HUDEP-2 (cell line): Measurements from ENCODE around the gene NBPF1.
A peak's percentile ranks its signal among the peaks of the same experiment; 100 is the strongest.
"Not testable (repeated sequence)": the region's sequence is repeated elsewhere in the genome, so short reads cannot be mapped to it uniquely, and the experiment has no call there.

Source experiments
- DNase-seq, 76 experiments: peaks; one replicate each; lab custom pipeline; 2025; ENCODE audit not compliant: unreplicated experiment in 76 of 76; lab: John Stamatoyannopoulos, UW

The NBPF1 gene

DNA sequence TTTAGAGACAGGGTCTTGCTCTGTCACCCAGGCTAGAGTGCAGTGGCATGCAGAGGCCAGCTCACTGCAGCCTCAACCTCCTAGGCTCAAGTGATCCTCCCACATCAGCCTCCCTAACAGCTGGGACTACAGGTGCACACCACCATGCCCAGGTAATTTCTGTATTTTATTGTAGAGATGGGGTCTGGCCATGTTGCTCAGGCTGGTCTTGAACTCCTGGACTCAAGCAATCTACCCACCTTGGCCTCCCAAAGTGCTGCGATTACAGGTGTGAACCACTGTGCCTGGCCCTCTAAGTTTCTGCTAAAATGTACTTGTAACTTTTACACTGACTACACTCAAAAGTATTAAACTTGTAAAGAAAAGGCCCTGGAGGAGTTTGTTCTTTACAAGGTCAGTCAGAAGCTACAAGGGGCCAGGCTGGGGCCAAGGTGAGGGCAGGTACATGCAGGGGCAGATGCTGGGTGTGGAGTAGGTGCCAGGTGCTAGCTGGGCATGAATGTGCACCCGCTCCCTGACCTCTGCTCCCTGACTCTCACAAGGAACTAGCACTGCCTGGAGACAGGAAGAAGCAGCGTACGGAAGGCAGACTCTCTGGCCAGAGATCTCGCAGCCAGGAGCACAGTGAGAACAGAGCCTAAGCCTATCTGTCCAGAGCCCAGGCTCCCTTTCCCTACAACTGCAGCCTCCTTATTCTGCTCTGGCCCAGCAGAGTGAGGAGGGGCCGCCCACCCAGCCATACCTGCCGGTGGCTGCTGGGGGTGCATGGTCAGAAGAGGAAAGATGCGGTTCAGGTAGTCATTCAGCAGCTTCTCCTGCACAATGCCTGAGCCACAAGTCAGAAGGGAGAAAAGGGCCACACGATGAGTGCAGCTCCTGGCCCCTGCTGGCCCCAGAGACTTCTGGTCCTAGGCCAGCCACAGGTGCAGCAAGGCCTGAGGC is 28.9 kb upstream of the NBPF1 start:
- not testable (repeated sequence) for DNase-seq

DNA sequence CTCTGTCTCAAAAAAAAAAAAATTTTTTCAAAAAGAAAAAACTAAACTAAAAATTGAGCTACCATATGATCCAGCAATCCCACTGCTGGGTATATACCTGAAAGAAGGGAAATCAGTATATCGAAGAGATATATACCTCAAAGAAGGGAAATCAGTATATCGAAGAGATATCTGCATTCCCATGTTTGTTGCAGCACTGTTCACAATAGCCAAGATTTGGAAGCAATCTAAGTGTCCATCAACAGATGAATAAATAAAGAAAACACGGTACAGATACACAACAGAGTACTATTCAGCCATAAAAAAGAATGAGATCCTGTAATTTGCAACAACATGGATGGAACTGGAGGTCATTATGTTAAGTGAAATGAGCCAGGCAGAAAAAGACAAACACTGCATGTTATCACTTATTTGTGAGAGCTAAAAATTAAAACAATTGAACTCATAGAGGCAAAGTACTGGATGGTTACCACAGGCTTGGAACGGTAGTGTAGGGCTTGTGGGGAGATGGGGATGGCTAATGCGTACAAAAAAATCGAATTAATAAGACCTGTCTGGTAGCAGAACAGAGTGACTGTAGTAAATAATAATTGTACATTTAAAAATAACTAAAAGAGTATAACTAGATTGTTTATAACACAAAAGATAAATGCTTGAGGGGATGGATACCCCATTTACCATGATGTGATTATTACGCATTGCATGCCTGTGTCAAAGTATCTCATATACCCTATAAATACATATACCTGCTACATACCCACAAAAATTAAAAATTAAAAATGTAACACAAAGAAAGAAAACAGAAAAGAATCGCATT is 28.0 kb upstream of the NBPF1 start:
- not testable (repeated sequence) for DNase-seq

DNA sequence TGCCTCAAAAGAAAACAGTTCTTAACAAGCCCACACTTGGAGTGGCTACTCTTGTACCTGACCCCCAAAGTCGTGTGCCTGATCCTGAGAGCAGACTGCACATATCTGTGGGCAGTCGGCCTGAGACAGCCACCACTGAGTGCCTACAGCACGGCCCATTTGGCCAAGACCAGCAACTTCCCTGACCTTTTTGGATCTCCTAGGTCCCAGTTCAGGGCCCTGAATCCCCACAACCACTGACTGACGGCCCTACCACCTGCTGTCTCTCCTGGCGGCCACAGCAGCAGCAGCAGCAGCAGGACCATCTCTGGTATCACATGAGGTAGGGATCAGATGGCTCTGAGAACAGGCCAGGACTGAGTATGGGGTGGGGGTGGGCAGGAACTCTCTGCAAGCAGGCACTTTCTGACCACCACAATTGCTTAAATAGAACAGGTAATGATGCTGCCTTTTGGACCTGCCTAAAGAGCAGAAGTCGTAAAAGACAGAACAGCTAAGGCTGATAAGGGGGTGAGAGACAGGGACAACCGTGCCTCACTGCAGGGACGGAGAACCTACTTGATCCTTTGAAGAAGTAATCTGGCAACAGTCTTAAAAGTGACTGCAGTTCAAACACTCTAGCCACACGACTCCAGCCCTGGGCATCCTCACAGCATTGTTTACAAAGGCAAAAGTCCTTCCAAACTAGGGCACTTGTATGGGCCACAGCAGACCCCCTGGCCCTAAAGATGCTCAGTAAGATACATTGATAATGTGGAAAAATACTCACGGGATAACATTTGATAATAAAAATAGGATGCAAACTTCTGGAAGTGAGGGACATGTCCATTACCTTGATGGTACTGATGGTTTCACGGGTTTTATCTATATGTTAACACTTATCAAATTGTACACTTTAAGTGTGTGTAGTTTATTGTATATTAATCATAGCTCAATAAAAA is 26.0 kb upstream of the NBPF1 start:
- not testable (repeated sequence) for DNase-seq

GRCh38 chr1:16637941-16638778 is 24.8 kb upstream of the NBPF1 start:
- peak in 1 of 76 experiments; percentile 10 for DNase-seq

DNA sequence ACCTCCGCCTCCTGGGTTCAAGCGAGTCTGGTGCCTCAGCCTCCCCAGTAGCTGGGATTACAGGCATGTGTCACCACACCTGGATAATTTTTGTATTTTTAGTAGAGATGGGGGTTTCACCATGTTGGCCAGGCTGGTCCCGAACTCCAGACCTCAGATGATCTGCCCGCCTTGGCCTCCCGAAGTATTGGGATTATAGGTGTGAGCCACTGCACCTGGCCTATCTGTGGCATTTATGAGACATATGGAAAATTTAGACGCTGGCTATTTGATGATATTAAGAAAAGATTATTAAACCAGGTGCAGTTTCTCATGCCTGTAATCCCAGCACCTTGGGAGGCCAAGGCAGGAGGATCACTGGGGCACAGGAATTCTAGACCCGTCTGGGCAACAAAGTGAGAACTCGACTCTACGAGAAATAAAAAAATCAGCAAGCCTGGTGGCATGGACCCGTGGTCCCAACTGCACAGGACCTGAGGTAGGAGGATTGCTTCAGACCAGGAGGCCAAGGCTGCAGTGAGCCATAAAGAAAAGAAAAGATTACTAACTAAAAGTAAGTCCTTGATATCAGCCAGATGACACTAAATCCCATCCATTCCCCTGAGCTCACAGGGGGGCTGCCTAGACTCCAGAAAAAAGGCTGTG is 23.3 kb upstream of the NBPF1 start:
- DNase-seq, result not testable (repeated sequence)

DNA sequence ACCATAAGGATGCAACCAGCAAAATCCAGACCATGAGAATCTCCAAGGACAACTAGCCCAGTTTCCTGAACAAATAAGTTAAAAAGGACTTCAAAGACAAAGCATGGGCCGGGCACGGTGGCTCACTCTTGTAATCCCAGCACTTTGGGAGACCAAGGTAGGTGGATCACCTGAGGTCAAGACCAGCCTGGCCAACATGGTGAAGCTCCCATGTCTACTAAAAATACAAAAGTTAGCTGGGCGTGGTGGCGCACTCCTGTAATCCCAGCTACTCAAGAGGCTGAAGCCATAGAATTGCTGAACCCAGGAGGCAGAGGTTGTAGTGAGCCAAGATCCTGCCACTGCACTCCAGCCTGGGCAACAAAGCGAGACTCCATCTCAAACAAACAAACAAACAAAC is 22.6 kb upstream of the NBPF1 start:
- not testable (repeated sequence) for DNase-seq

DNA sequence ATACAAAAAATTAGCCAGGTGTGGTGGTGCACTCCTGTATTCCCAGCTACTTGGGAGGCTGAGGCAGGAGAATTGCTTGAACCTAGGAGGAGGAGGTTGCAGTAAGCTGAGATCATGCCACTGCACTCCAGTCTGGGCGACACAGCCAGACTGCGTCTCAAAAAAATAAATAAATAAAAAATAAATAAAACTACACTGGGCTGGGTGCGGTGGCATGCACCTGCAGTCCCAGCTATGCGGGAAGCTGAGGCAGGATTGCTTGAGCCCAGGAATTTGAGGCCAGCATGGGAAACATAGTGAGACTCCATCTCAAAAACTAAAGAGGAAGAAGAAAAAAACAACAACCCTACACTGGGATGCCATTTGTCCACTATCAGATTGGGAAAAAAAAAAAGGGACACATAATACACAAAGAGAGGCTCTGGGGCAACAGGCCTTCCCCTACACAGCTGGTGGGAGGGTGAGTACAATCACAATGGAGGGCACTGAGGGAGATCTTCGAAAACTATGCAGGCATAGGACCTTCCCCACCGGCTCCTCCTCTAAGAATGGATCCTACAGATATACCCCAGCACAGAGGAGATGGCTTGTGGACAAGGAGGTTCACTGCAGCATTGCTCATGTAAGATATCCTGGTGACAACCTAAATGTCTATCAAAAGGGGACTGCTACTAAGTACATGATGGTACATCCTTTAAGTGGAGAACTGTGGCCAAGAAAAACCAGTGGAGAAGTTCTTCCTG is 20.3 kb upstream of the NBPF1 start:
- DNase-seq, result not testable (repeated sequence)

GRCh38 chr1:16632044-16632850 is 18.9 kb upstream of the NBPF1 start:
- DNase-seq, result not testable (repeated sequence)

GRCh38 chr1:16631248-16632043 is 18.1 kb upstream of the NBPF1 start:
- DNase-seq, result no peak

GRCh38 chr1:16630661-16631247 is 17.4 kb upstream of the NBPF1 start:
- DNase-seq, result no peak

- not testable (repeated sequence) for DNase-seq
These were observed 16.7 kb upstream of the NBPF1 start for GRCh38 chr1:16629916-16630530.

DNA sequence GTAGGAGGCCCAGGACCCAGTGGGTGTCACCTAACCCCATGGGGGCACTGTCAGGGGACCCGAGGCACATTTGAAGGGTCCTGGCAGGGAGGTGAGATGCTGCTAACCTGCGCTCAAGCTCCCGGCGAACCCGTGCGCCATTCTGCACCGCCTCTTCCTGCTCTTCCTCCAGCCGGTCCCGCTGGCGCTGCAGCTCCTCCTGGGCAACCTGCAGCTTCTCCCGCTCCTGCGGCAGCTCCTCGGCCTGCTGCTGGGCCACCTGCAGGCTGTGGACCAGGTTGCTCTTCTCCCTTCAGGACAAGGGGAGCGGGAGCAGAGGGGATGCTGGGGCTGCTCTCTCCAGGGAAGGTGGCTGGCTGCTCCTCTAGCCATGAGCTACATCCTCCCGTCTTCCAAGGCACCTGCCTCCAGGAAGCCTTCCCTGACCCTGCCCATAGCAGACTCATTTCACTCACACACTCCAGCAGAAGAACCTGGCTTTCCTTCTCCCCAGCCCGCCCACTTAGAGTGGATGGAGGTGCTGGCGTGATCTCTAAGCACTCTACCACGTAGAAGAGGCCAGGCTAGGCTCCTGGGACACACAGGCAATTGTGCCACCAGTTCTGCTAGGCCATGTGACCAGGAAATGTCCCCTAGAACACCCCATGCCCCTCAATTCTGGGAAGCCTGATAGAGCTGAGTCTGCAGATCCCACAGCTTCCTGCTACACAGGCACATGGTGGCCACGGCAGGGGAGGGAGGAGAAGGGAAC is 15.2 kb upstream of the NBPF1 start:
- DNase-seq, result no peak

GRCh38 chr1:16626409-16626983 is 13.1 kb upstream of the NBPF1 start:
- not testable (repeated sequence) for DNase-seq

DNA sequence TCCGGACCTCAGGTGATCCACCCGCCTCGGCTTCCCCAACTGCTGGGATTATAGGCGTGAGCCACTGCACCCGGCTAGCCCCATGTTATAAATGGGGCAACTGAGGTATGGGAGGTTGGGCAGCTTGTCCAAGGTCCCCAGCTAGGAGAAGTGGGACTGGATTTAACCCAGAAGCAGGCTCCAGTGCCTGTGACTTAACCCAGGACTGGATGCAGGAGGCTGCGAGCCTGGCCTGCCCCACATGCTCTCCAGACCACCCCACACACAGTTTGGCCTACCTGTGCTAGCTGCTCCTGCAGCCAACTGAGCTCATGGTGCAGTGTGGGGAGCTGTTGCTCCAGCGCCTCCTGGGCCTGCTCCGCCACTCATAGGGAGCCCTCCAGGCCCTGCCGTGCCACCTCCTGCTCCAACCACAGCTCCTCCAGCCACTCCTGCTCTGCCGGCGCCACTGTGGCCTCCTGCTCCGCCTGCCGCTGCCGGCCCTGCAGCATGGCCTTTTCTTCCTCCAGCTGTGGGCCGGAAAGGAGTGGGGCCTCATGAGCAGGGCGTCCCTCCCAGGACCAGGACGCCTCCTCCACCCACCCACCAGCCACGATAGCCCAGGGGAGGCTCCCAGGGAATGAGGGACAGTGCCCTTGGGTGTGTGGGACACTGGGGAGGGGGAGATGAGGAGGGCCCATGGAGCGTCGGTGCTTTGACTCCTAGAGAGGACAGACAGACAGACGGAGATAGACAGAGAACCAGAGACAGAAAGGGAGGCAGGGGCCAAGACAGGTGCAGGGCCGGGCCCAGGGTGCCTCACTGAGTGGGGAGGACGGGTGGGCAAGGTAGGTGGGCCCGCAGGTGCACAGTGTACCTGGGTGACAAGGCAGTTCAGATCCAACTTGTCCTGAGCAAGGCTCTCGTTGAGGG is 12.4 kb upstream of the NBPF1 start:
- DNase-seq, result no peak
